CD4-positive, alpha-beta T cell treated with Interferon gamma for 1 hour (primary cell): ENCODE results near the gene FOXL1.

Source experiments
- DNase-seq: peaks from one replicate; pipeline ENCODE4 v3.0.0-alpha.2; 2020

Gene FOXL1

GRCh38 chr16:86568677-86569623, 9.4 kb upstream of the FOXL1 start:
- no peak for DNase-seq

DNA sequence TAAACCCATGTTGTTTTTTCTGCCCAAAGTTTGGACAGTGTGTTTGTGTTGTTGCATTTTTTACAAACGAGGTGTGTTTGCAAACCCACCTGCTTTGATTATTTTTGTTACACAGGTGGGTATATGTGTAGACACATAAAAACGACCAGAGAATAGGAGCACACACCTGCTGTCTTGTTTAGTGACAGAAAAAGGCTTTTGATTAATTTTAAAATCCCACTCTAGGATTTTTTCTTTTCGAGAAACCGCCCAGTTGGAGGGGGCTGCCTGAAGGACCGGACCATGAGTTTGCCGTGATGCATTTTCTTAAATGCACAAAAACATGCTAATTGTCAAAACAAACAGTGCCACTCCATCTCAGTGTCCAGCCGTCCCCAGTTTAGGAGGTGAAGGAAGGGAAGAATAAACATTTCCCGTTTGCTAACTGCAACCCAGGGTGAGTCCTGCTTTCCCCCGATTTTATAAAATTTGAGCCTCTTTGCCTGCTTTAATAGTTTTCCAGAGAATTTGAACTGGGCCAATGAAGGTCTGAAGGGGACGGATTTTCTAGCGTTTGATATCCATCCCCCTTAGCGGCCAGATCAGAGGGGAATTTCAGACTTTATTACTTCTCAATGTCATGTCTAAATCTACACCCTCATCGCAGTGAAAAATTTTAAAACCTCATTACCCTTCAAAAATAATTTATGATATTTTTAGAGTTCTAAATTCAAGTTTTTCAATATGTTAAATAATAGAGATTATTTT, 8.5 kb upstream of the FOXL1 start:
- DNase-seq = no peak

DNA sequence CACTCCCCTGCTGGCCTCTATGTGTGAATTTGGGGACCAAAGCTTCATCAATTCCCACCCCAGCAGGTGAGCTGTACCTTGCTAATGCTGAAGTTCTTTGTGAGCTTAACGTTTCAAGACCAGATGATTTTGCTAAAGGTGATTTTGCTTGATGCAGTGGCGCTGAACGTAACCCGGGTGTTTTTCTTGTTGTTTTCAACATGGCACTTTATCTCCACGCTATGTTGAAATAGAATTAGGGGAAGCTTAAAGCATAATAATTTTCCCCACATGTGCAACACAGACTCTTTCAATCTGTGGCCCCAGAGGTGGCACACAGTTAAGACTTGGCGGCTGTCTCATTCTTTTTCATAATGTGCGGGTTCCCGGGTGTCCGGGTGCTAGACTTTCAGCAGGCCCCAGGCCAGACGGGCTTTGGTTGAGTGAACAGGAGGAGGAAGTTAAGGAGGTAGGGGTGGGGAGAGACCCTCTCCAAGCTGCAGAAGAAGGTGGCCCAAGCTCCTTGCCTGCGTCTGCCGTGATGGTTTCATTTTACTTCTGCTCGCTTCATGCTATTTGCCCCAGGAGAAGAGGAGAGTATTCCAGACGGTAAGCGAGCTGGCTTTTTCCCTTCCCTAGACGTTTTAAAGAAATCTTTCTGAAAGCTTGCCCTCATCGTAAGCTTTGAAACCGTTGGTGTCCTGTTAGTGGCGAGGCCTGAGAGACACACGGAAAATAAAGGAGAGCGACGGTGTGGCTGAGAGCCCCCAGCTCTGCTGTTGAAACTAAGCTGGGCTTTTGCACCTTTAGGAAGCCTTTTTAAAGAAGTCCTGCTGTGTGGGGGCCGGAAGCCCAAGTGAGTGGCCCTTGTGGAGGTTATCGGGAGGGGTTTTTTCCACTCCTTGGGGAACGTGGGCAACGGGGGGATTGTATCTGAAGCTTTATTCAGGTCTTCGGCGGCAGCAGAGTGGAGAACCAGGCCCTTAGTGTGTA, 7.5 kb upstream of the FOXL1 start:
- DNase-seq = no peak

DNA sequence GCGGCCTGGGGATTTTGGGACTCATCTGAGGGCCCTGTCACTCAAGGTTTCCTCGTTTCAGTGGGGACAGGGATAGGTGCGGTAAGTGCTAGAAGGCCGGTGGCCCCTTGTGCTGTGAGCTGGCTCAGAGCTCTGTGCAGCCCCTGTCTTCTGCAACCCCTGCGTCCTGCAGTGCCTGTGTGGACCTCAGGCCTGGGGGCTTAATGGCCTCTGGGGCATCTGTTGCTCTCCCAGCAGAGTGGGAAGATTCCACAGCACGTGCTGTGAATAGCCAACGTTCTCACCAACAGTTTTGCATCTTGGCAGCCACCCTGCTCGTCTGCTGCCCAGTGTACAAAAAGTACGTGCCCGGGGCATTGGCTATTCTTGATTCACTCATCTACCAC, 6.8 kb upstream of the FOXL1 start:
- no peak for DNase-seq

DNA sequence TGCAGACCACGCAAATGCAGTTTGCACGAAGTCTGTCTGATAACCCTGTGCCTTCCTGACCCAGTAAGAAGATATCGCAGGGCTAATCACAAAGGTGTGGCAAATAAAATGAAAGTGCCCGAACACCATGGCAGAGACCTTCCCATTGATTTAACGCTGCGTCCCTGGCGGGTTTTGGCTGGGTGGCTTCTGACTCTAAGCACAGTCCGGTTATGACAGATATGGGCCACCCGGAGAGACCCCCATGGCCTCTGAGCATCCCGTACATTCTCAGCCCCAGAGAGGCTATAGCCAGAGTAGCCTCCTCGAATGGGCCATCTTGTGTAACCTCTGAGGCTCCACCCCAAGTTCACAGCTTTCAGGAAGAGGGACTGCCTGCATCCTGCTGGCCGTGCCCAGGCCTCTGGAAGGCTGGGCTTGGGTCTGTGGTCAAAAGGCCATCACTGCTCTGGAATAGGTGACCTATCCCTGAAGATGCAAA, 6.3 kb upstream of the FOXL1 start:
- no peak for DNase-seq

DNA sequence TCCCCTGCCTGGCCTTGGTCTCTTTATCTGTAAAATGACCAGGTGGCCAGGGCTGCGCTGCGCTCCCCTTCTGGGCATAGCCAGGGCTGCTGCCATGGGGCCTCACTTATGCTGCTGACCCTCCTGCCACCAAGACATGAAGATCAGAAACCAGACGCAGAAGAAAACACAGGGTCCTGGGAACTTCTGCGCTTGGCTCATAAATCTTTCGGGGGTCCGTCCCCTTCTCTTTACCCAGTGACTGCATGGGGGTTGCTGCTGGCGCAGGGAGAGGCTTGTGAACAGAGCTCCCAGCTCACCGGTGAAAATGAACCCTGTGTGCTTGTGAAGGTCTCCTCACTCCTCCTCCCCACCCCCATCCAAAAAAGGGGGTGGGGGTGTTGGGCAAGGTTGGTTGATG, 5.7 kb upstream of the FOXL1 start:
- DNase-seq = no peak

GRCh38 chr16:86573215-86573614, 5.1 kb upstream of the FOXL1 start:
- DNase-seq = no peak

GRCh38 chr16:86573646-86574508, 4.5 kb upstream of the FOXL1 start:
- DNase-seq = no peak

GRCh38 chr16:86574646-86575045, 3.7 kb upstream of the FOXL1 start:
- no peak for DNase-seq

DNA sequence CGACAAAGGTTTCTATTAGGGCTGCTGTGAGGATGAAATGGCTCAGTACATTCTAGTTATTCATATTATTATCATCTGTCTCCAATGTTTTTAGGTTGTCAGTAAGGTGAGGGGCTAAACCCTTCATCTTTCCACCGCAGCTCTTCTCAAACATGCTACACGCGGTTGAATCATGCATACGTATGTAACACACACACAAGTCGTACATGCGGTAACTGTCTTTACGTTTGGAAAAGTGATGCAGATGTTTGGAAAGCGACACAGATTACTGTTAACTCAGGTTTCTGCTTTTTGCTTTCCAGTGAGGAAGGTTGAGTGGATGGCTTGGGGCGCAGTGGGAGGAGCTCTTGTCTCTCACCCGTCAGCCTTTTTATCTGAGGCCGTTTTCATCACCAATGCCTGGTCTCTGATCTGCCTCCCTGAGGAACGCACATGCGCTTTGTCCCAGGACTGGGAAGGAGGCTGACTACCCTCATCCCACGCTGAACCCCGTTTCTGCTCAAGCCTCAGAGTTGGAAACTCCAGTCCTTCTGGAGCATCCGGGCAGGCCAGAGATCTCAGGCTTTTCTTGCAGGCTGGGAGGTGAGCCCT, 3.2 kb upstream of the FOXL1 start:
- no peak for DNase-seq

DNA sequence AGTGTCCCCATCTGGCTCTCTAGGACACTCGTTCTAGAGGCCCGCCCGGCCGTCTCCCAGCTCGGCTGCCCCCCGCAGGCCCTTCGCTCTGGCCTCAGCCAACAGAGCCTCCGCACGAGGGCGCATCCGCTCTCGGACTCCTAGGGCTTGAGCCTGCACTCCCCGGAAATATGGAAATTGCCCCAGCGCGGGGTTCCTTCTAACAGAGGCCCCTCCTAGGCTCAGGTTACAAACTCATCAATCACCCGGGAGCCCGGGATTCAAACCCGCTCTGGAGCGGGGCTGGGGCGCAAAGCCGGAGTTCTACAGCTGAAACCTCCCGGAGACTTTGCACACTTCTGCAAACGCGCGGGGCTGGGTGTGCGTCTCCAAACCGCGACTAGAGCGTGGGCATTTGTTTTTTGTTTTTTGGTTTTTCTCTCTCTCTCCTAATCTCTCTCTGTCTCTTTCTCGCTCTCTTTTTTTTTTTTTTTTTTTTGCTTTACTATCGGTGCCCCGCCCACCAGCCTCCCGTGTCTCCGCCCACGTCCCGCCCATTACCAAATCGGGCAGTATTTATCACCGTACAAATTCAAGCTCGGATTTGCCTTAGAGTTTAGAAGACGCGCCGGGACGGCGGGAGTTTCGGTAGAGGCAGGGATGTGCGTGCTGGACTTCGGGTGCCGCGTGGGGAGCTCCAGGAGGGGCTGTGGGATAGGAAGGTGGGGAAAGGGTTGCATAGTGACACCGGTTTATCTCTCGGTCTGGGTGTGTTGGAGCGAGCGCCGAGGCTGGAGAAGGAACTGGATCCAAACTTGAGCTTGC, 2.4 kb upstream of the FOXL1 start:
- peak; percentile 14 for DNase-seq

- DNase-seq = no peak
Observed at GRCh38 chr16:86576591-86577313, 1.6 kb upstream of the FOXL1 start.

DNA sequence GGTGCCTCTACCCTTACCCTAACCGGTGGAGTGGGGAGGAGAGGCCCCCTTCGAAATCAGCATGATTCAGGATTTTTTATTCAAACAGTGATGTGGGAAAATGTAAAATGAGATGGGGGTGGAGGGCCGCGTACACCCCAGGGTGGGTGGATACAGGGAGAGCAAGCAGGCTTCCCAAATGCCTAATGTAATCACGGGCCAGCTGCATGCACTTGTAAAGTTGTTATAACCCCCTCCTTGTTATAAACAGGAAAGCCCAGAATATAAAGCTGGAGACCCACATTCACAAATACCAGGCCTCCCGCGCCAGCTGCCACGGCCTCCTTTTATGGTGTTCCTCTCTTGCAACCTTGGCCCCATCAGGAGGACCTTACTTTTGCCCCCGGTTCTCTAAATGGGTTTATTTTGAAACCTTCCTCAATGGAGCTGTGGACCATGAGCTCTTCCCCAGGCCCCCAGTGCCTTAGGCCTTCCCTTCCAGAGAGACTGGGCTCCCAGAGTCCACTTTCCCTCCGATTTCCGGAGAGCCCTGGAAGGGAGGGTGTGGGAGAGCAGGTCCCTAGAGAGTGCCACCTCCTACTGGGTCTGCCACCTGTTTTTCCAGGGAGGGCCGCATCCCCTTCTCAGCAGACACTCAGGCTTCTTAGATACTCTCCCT, 906 bp upstream of the FOXL1 start:
- DNase-seq = no peak

DNA sequence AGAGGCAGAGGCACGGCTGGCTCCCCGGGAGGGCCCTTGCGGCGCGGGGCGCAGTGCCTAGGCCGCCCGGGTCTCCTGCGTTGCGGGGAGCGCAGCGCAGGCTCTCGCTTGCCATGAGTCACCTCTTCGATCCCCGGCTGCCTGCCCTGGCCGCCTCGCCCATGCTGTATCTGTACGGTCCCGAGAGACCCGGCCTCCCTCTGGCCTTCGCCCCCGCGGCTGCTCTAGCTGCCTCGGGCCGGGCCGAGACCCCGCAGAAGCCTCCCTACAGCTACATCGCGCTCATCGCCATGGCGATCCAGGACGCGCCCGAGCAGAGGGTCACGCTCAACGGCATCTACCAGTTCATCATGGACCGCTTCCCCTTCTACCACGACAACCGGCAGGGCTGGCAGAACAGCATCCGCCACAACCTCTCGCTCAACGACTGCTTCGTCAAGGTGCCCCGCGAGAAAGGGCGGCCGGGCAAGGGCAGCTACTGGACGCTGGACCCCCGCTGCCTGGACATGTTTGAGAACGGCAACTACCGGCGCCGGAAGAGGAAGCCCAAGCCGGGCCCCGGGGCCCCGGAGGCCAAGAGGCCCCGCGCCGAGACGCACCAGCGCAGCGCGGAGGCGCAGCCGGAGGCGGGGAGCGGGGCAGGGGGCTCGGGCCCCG, 390 bp downstream of the FOXL1 start:
- DNase-seq = no peak

DNA sequence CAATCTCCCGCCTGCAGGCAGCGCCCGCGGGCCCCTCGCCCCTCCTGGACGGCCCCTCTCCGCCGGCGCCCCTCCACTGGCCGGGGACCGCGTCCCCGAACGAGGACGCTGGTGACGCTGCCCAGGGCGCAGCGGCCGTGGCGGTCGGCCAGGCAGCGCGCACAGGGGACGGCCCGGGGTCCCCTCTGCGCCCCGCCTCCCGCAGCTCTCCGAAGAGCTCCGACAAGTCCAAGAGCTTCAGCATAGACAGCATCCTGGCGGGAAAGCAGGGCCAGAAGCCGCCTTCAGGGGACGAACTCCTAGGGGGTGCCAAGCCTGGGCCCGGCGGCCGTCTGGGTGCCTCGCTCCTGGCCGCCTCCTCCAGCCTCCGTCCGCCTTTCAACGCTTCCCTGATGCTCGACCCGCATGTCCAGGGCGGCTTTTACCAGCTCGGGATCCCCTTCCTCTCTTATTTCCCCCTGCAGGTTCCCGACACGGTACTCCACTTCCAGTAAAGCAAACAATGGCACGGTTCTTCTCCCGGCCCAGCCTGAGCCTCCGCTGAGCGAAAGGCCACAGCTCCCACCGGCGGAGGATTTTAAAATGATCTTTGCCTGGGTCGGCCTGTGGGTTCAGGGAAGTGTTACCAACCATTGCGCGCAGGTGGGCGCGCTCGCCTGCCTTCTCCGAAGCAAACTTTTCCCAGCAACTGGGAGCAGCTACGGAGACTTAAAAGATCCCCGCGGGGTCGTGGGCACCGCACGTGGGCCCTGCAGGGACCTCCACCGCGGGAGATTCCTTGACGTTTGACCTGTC, 1.1 kb downstream of the FOXL1 start:
- no peak for DNase-seq

DNA sequence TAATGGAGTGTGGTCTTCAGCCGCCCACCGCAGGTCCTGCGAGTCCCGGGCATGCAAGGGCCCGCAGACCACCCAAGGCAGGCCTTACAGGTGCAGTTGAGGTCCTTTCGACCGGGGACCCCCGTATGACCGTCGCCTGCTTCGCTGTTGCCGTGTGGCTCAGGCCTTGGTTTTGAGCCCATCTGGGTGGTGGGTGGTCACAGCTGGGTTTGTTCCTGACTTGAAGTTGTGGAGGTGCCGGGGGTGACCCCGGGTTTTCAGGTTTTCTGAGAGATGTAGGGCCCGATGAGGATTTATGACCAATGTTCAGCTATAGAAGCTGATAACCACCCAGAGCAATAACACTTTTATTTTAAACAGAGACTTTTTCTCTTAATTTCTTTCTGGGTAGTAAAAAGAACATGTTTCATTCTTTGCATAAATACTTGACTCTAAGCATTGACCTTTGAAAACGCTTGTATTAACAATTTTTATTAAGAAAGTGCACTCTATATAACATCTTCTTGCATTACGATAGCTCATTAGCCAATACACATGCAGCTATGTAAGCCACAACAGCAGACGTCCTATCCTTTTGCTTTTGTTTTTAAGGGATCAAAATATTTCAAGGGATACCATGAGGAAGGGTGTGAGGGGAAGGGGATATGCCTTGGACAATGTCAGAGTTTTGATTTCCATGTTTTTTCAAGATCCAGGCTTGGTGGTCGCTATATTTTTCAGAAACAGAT, 1.9 kb downstream of the FOXL1 start:
- no peak for DNase-seq

DNA sequence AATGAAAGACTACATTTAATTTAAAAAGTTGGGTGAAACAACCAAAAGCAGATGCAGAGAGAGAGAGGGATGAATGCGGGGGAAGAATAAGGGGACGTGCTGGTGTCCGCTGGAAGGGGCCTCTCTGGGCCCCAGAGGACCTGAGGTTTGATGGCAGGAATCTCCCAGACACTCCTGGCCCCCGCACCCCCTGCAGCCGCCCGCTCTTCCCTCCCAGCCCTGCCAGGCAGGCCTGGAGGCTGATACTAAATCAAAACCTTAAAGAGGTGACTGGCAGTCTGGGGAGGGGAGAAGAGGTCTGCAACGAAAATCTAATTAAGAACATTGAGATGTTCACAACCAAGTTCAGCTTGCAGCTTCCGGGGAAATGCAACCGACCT, 2.4 kb downstream of the FOXL1 start:
- no peak for DNase-seq
